ENCODE measurements around the gene MCAM.

MCAM gene

DNA sequence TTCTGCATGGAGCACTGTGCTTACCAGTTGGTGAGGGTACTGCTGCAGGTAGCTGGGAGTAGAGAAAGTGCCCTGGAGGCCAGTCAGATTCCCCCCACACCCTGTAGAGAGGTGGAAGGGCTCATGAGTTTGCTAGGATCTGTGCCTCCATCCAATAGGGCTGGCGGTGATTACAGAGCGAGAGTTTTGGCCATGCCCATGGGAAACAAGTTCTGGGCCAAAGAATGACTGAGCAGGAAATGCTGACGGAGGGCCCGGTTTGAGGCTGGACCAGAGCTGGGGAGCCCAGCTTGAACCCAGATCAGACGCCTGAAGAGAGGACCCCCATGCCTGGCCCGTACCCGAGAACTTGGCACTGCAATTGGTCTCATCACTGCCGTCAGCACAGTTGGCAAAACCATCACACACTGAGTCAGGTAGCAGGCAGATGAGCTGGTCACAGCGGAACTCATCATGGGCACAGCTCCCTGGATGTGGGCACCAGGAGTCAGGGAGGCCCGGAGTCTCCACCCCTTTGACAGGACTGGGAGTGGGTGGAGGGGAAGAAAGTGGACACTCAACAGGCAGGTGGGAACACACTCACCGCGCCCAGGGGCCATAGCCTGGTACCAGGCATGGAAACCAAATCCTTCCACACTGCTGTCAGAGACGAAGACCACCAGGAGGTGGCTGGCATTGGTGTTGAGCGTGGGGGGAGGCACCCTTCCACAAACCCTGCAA, 27.5 kb upstream of the MCAM start:
- H3K36me3 ChIP-seq (ENCODE audit: insufficient read depth, insufficient read length, low read length): no peaks in the 10 kb centered on the region
- H3K9me3 ChIP-seq (ENCODE audit: insufficient read depth, low read length): no peaks in the 10 kb centered on the region
- TF ChIP-seq YY1 (IDR thresholded peaks at IDR 0.05; ENCODE audit: insufficient read depth, insufficient read length) (no peak), ZNF274 (IDR thresholded peaks at IDR 0.05; ENCODE audit: low read depth, low read length) (no peak), SUZ12 (IDR thresholded peaks at IDR 0.05; ENCODE audit: extremely low read depth, insufficient read depth, insufficient read length) (no peak)
- no peak overlapping the region for H3K9ac ChIP-seq (ENCODE audit: insufficient read length, low read depth)
- H3K4me1 ChIP-seq (ENCODE audit: insufficient read depth, insufficient read length): peaks cover 4% of the 10 kb centered on the region
- peaks cover 37% of the 10 kb centered on the region for H3K27me3 ChIP-seq (ENCODE audit: insufficient read depth, insufficient read length)
- no peak overlapping the region for H3K4me3 ChIP-seq (ENCODE audit: insufficient read length, low read depth)
- no peak for DNase-seq (ENCODE audit: low read depth, low spot score)

DNA sequence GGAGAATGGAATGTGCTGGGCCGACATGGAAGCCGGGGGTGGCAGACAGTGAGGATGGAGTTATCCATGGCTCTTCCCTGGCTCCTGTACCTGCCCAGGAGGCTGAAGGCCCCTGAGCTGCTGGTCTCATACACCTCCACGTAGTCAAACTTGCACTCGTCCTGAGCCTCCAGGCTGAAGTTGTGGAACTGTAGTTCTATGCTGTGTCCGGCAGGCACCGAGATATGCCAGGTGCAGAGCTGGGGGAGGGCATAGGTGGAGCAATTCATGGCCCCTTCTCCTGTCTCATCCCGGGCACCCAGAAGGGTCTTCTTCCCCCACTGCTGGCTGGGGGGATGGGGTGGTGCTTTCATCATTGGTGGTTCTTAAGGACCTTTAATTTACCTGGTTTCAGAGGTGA, 26.8 kb upstream of the MCAM start:
- DNase-seq (ENCODE audit: low read depth, low spot score): no peak
- Histone ChIP-seq H3K27me3 (ENCODE audit: insufficient read depth, insufficient read length) (peaks cover 37% of the 10 kb centered on the region), H3K36me3 (ENCODE audit: insufficient read depth, insufficient read length, low read length) (no peaks in the 10 kb centered on the region), H3K9ac (ENCODE audit: insufficient read length, low read depth) (no peak overlapping the region), H3K4me1 (ENCODE audit: insufficient read depth, insufficient read length) (peaks cover 9% of the 10 kb centered on the region), H3K9me3 (ENCODE audit: insufficient read depth, low read length) (no peaks in the 10 kb centered on the region), H3K4me3 (ENCODE audit: insufficient read length, low read depth) (no peak overlapping the region)
- TF ChIP-seq YY1 (IDR thresholded peaks at IDR 0.05; ENCODE audit: insufficient read depth, insufficient read length) (no peak), ZNF274 (IDR thresholded peaks at IDR 0.05; ENCODE audit: low read depth, low read length) (no peak), SUZ12 (IDR thresholded peaks at IDR 0.05; ENCODE audit: extremely low read depth, insufficient read depth, insufficient read length) (no peak)

DNA sequence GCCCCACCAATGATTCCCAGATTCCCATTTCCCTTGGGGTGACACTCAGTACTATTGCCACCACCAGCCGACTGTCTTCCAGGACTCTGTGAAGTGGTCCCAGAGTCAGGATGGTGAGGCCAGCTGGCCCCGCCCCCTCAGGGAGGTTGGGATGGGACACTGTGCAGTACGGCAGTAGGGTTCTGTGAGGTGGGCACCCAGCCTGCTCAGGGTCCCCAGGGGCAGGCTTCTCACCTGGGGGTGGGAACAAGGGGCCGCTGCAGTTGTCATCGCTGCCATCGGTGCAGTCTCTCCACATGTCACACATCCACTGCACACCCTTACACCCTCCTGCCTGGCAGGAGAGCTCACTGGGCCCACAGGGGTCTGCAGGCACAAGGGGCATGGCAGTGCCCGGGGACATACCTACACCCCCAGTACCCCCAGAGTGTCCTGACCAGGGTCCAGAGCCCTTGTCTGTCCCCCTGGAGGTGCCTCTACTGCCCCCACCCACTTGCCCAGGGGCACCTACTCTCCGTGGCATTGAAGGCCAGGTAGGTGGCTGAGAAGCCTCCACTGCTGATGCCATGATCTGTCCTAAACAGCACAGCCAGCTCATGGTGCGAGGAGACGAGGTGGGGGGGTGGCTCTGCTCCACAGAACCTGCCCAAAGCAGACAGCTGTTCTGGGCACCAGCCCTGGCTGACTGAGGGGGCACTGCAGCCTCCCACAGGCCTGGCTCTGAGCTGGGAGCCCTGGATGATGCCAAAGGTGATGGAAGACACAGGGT, 25.6 kb upstream of the MCAM start:
- Histone ChIP-seq H3K9me3 (ENCODE audit: insufficient read depth, low read length) (no peaks in the 10 kb centered on the region), H3K27me3 (ENCODE audit: insufficient read depth, insufficient read length) (peaks cover 37% of the 10 kb centered on the region), H3K4me1 (ENCODE audit: insufficient read depth, insufficient read length) (peaks cover 11% of the 10 kb centered on the region), H3K36me3 (ENCODE audit: insufficient read depth, insufficient read length, low read length) (no peaks in the 10 kb centered on the region), H3K9ac (ENCODE audit: insufficient read length, low read depth) (no peak overlapping the region), H3K4me3 (ENCODE audit: insufficient read length, low read depth) (no peak overlapping the region)
- TF ChIP-seq SUZ12 (IDR thresholded peaks at IDR 0.05; ENCODE audit: extremely low read depth, insufficient read depth, insufficient read length) (no peak), ZNF274 (IDR thresholded peaks at IDR 0.05; ENCODE audit: low read depth, low read length) (no peak), YY1 (IDR thresholded peaks at IDR 0.05; ENCODE audit: insufficient read depth, insufficient read length) (no peak)
- no peak for DNase-seq (ENCODE audit: low read depth, low spot score)

DNA sequence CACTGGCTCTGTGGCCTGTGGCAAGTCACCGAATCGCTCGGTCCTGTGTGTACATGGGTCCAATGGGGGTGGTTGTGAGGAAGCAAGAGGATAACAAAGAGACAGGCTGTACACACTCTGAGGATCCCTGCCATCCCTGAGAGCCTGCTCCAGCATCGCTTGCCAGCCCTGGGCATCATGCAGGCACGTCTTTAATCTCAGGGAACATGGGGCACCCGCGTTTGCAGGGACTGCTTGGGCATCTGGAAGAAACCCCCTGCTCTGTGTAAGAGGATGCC, 25.0 kb upstream of the MCAM start:
- Histone ChIP-seq H3K4me3 (ENCODE audit: insufficient read length, low read depth) (no peak overlapping the region), H3K9me3 (ENCODE audit: insufficient read depth, low read length) (no peaks in the 10 kb centered on the region), H3K27me3 (ENCODE audit: insufficient read depth, insufficient read length) (peaks cover 37% of the 10 kb centered on the region), H3K9ac (ENCODE audit: insufficient read length, low read depth) (no peak overlapping the region), H3K36me3 (ENCODE audit: insufficient read depth, insufficient read length, low read length) (peaks cover under 1% of the 10 kb centered on the region), H3K4me1 (ENCODE audit: insufficient read depth, insufficient read length) (peaks cover 11% of the 10 kb centered on the region)
- TF ChIP-seq YY1 (IDR thresholded peaks at IDR 0.05; ENCODE audit: insufficient read depth, insufficient read length): no peak
- TF ChIP-seq ZNF274 (IDR thresholded peaks at IDR 0.05; ENCODE audit: low read depth, low read length): no peak
- TF ChIP-seq SUZ12 (IDR thresholded peaks at IDR 0.05; ENCODE audit: extremely low read depth, insufficient read depth, insufficient read length): no peak
- no peak for DNase-seq (ENCODE audit: low read depth, low spot score)

DNA sequence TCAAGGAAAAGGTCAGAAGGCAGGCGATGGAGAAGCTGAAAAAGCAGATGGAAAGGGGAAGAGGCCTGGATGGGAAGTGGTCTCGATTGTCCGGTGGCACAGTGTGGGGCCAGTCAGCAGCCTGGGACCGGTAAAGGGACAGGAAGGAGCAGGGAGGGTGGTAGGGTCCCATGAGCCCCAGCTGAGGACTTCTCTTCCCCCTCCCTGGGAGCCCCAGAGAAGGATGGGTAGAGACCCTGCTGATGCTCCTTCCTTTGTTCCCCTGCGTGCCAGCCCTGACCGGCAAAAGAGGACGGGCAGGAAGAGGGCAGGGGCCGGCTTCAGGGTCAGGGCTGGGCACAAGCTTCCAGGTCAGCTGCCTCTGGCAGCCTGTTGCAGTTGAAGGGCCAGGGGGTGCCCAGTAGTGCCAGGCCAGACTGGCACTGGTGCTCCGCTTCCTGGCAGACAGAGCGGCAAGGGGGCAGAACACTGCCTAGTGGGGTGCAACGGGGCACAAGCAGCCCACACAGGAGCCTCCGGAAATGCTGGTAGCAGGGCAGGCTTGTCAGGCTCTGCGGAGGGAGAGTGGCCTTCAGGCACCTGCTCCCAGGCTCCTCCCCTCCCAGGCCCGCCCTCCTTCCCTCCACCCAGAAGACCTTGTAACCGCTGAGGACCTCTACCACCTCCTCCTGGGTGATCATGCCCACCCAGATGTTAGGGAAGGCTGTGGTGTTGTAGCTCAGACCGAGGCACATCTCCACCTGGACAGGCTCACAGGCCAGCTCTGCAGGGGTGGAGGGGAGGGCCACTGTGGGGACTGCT, 24.5 kb upstream of the MCAM start:
- Histone ChIP-seq H3K4me1 (ENCODE audit: insufficient read depth, insufficient read length) (peaks cover 13% of the 10 kb centered on the region), H3K27me3 (ENCODE audit: insufficient read depth, insufficient read length) (peaks cover 37% of the 10 kb centered on the region), H3K36me3 (ENCODE audit: insufficient read depth, insufficient read length, low read length) (peaks cover 6% of the 10 kb centered on the region), H3K9me3 (ENCODE audit: insufficient read depth, low read length) (no peaks in the 10 kb centered on the region), H3K4me3 (ENCODE audit: insufficient read length, low read depth) (no peak overlapping the region), H3K9ac (ENCODE audit: insufficient read length, low read depth) (no peak overlapping the region)
- TF ChIP-seq SUZ12 (IDR thresholded peaks at IDR 0.05; ENCODE audit: extremely low read depth, insufficient read depth, insufficient read length) (no peak), YY1 (IDR thresholded peaks at IDR 0.05; ENCODE audit: insufficient read depth, insufficient read length) (no peak), ZNF274 (IDR thresholded peaks at IDR 0.05; ENCODE audit: low read depth, low read length) (no peak)
- DNase-seq (ENCODE audit: low read depth, low spot score): no peak

DNA sequence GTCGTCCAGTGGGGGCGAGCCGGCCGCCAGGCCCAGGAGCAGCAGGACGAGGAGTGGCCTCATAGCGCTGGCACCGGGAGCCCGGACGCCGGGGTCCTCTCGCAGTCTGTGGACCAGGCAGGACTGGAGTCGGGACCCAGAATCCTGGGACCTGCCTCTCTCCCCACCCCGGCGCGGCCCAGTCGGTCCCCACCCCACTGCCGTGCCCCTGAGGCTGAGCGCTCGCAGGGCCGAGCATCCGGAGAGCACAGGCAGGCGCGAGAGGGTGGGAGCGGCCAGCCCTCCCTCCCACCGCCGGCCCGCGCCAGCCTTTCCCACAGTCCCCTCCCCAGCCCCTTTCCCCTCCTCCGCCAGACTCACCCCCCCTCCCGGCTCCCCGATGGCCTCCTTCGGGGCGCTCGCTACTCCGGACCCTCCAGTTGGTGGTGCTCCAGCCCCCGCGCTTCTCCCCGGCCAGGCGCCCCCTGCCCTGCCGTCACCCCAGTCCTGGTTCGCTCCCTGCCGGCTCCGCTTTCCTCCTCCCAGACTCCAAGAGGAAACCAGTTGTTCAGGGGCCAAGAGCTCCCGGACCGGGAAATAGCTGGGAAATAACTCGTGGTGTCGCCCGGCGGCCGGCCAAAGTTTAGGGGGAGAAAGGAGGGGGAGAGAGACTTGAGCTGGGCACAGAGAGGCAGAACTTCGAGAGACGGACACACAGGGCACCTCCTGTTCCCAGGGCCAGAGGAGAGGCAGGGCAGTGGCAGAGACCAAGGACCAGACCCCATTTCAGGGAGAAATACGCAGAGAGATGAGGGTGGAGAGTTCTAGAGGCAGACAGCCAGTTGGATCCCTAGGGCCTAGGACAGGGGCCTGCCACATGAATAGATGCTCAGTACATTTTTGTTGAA, 23.6 kb upstream of the MCAM start, which contains the start of gene C1QTNF5:
Gene C1QTNF5 (minus strand): TSS at position 549 of the 887 bp plus-strand sequence. CDS start 486 bp downstream, at position 63.
- Histone ChIP-seq H3K9me3 (ENCODE audit: insufficient read depth, low read length) (no peaks in the 10 kb centered on the region), H3K36me3 (ENCODE audit: insufficient read depth, insufficient read length, low read length) (peaks cover 14% of the 10 kb centered on the region), H3K9ac (ENCODE audit: insufficient read length, low read depth) (peak within 1 kb of the TSS; percentile 87), H3K4me3 (ENCODE audit: insufficient read length, low read depth) (peak within 1 kb of the TSS; percentile 50), H3K27me3 (ENCODE audit: insufficient read depth, insufficient read length) (peaks cover 32% of the 10 kb centered on the region), H3K4me1 (ENCODE audit: insufficient read depth, insufficient read length) (peaks cover 20% of the 10 kb centered on the region)
- TF ChIP-seq YY1 (IDR thresholded peaks at IDR 0.05; ENCODE audit: insufficient read depth, insufficient read length) (no peak), ZNF274 (IDR thresholded peaks at IDR 0.05; ENCODE audit: low read depth, low read length) (no peak), SUZ12 (IDR thresholded peaks at IDR 0.05; ENCODE audit: extremely low read depth, insufficient read depth, insufficient read length) (no peak)
- DNase-seq (ENCODE audit: low read depth, low spot score): no peak
